Adipocyte (in vitro differentiated cells): ENCODE data around the gene SDHC.
"Not testable (repeated sequence)": the region's sequence is repeated elsewhere in the genome, so short reads cannot be mapped to it uniquely, and the experiment has no call there.

ENCODE experiments used
- DNase-seq: peaks from one replicate; pipeline ENCODE4 v3.0.0-alpha.2; 2015; ENCODE audit warnings: low read depth
- H3K27me3 ChIP-seq: replicated peaks from 2 replicates; pipeline ENCODE4 v1.7.0; 2013; ENCODE audit warnings: mild to moderate bottlenecking, low read length, moderate library complexity; ENCODE audit not compliant: control insufficient read depth, insufficient read depth
- H3K36me3 ChIP-seq: 2 replicates; pipeline ENCODE4 v1.7.0; 2013; ENCODE audit warnings: low read length, mild to moderate bottlenecking, moderate library complexity; ENCODE audit not compliant: control insufficient read depth, insufficient read depth, severe bottlenecking
- H3K4me1 ChIP-seq: 2 replicates; pipeline ENCODE4 v1.7.0; 2013; ENCODE audit warnings: mild to moderate bottlenecking, low read length, moderate library complexity; ENCODE audit not compliant: control insufficient read depth, insufficient read depth
- H3K4me3 ChIP-seq: 2 replicates; pipeline ENCODE4 v1.7.0; 2013; ENCODE audit warnings: mild to moderate bottlenecking, low read length, moderate library complexity
- H3K9ac ChIP-seq: 2 replicates; pipeline ENCODE4 v1.7.0; 2013; ENCODE audit warnings: mild to moderate bottlenecking, low read length, moderate library complexity
- H3K9me3 ChIP-seq: 2 replicates; pipeline ENCODE4 v1.7.0; 2013; ENCODE audit warnings: mild to moderate bottlenecking, low read length, moderate library complexity; ENCODE audit not compliant: control insufficient read depth

SDHC gene

GRCh38 chr1:161388639-161389038, 74.5 kb downstream of the SDHC start:
- Histone ChIP-seq H3K36me3 (no peaks in the 10 kb centered on the region), H3K9ac (no peak overlapping the region), H3K4me3 (no peak overlapping the region), H3K27me3 (no peaks in the 10 kb centered on the region), H3K4me1 (peaks cover 20% of the 10 kb centered on the region), H3K9me3 (no peaks in the 10 kb centered on the region)
- DNase-seq = no peak

- H3K27me3 ChIP-seq, H3K36me3 ChIP-seq, DNase-seq, H3K9me3 ChIP-seq: not testable (repeated sequence)
- Histone ChIP-seq H3K4me1 (peaks cover 15% of the 10 kb centered on the region), H3K4me3 (peak overlapping the region; percentile 85), H3K9ac (peak overlapping the region; percentile 93)
Observed at GRCh38 chr1:161389158-161389557, 75.0 kb downstream of the SDHC start.

- Histone ChIP-seq H3K4me1 (peaks cover 10% of the 10 kb centered on the region), H3K27me3 (no peaks in the 10 kb centered on the region), H3K4me3 (peak overlapping the region; percentile 94)
Observed at GRCh38 chr1:161389691-161390558, 75.7 kb downstream of the SDHC start.

GRCh38 chr1:161390559-161390858, 76.3 kb downstream of the SDHC start:
- Histone ChIP-seq H3K9me3 (no peaks in the 10 kb centered on the region), H3K4me3 (peak overlapping the region; percentile 94), H3K27me3 (no peaks in the 10 kb centered on the region), H3K4me1 (peaks cover 10% of the 10 kb centered on the region), H3K36me3 (no peaks in the 10 kb centered on the region), H3K9ac (peak overlapping the region; percentile 90)
- DNase-seq = no peak

More at GRCh38 chr1:161389691-161390558, 75.7 kb downstream of the SDHC start:
- Histone ChIP-seq H3K9me3 (no peaks in the 10 kb centered on the region), H3K36me3 (no peaks in the 10 kb centered on the region), H3K9ac (peak overlapping the region; percentile 93)
- DNase-seq = peak; percentile 99

GRCh38 chr1:161391136-161391535, 77.0 kb downstream of the SDHC start:
- peak overlapping the region; percentile 90 for H3K9ac ChIP-seq
- DNase-seq, H3K36me3 ChIP-seq, H3K27me3 ChIP-seq, H3K9me3 ChIP-seq: not testable (repeated sequence)
- H3K4me3 ChIP-seq = peak overlapping the region; percentile 94
- H3K4me1 ChIP-seq = peaks cover 10% of the 10 kb centered on the region

GRCh38 chr1:161391611-161392010, 77.4 kb downstream of the SDHC start:
- Histone ChIP-seq H3K4me3 (no peak overlapping the region), H3K4me1 (peaks cover 10% of the 10 kb centered on the region), H3K9me3 (no peaks in the 10 kb centered on the region), H3K9ac (no peak overlapping the region), H3K27me3 (no peaks in the 10 kb centered on the region), H3K36me3 (no peaks in the 10 kb centered on the region)
- no peak for DNase-seq

GRCh38 chr1:161393151-161393550, 79.0 kb downstream of the SDHC start:
- Histone ChIP-seq H3K9ac (no peak overlapping the region), H3K27me3 (no peaks in the 10 kb centered on the region), H3K4me3 (no peak overlapping the region), H3K36me3 (no peaks in the 10 kb centered on the region), H3K9me3 (no peaks in the 10 kb centered on the region), H3K4me1 (peaks cover 10% of the 10 kb centered on the region)
- no peak for DNase-seq

GRCh38 chr1:161397038-161397437, 82.9 kb downstream of the SDHC start:
- not testable (repeated sequence) for DNase-seq, H3K27me3 ChIP-seq, H3K9me3 ChIP-seq, H3K4me3 ChIP-seq, H3K9ac ChIP-seq, H3K36me3 ChIP-seq
- H3K4me1 ChIP-seq = peaks cover 13% of the 10 kb centered on the region

GRCh38 chr1:161398900-161399256, 84.7 kb downstream of the SDHC start:
- peaks cover 18% of the 10 kb centered on the region for H3K4me1 ChIP-seq
- H3K4me3 ChIP-seq = peak overlapping the region; percentile 92
- H3K9me3 ChIP-seq = no peaks in the 10 kb centered on the region
- H3K27me3 ChIP-seq = no peaks in the 10 kb centered on the region
- peak overlapping the region; percentile 94 for H3K9ac ChIP-seq
- H3K36me3 ChIP-seq = no peaks in the 10 kb centered on the region
- DNase-seq = no peak

GRCh38 chr1:161399257-161399998, 85.2 kb downstream of the SDHC start:
- Histone ChIP-seq H3K9ac (peak overlapping the region; percentile 94), H3K27me3 (no peaks in the 10 kb centered on the region), H3K4me1 (peaks cover 18% of the 10 kb centered on the region), H3K4me3 (peak overlapping the region; percentile 92), H3K9me3 (no peaks in the 10 kb centered on the region), H3K36me3 (no peaks in the 10 kb centered on the region)
- peak; percentile 92 for DNase-seq

GRCh38 chr1:161402446-161402845, 88.3 kb downstream of the SDHC start:
- no peak for DNase-seq
- peaks cover 18% of the 10 kb centered on the region for H3K4me1 ChIP-seq
- no peak overlapping the region for H3K4me3 ChIP-seq
- H3K36me3 ChIP-seq = no peaks in the 10 kb centered on the region
- H3K9ac ChIP-seq = no peak overlapping the region
- no peaks in the 10 kb centered on the region for H3K27me3 ChIP-seq
- no peaks in the 10 kb centered on the region for H3K9me3 ChIP-seq
